HG03565 (cell line): ENCODE results near the gene SEM1.
A peak's percentile ranks its signal among the peaks of the same experiment; 100 is the strongest.
"Not testable (repeated sequence)": the region's sequence is repeated elsewhere in the genome, so short reads cannot be mapped to it uniquely, and the experiment has no call there.

Experiments used
- ATAC-seq: cut with Tn5 transposase; IDR thresholded peaks from one replicate; pipeline ENCODE4 v1.9.1; 2021; ENCODE audit warnings: mild to moderate bottlenecking, moderate library complexity; ENCODE audit not compliant: unreplicated experiment

Gene SEM1

DNA sequence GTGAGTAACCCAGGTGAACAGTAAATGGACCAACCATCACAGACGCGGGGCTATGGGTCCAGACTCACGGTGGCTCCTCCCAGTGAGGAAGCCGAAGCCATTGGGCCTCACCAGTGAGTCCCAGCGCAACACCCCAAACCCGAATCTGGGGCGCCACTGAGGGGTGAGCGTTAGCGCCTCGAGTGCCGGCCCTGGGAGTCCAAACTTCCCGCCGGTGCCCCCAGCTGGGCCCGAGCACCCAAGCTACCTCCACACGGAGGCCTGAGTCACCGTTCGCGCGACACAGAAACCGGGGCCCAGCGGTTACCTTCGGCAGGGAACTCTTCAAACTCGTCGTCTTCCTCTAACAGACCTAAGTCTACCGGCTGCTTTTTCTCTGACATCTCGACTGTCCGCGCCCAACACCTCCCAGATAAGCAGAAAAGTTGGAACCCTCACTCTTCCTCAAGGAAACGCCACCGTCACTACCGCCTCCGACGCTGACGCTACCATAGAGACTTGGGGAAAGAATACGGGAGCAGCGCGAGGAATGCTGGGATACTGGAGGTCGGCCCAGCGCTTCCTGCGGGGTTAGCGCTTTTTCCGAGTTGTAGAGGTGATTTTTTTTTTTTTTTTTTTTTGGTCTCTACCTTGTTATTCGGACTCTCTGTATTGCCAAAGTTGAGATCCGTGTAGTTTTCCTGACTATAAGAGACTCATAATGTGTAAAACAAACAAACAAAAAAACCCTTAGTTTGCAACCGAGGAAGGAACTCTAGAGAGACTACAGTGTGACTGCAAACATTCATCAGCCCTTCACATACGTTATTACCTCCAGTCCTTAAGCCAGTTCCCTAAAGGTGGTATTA is at the start of gene SEM1:
TSS of gene SEM1 (minus strand) at position 466 of the 848 bp plus-strand sequence. CDS start at position 383, 83 bp downstream.
- peak; percentile 85 for ATAC-seq

DNA sequence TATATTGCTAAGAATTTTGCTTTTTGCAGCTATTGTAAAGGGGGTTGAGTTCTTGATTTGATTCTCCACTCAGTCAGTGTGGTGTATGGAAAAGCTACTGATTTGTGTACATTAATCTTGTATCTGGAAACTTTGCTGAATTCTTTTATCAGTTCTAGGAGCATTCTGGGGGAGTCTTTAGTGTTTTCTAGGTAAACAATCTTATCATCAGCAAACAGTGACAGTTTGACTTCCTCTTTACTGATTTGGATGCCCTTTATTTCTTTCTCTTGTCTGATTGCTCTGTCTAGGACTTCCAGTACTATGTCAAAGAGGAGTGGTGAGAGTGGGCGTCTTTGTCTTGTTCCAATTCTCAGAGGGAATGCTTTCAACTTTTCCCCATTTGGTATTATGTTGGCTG is 48.2 kb upstream of the SEM1 start:
- ATAC-seq: not testable (repeated sequence)

DNA sequence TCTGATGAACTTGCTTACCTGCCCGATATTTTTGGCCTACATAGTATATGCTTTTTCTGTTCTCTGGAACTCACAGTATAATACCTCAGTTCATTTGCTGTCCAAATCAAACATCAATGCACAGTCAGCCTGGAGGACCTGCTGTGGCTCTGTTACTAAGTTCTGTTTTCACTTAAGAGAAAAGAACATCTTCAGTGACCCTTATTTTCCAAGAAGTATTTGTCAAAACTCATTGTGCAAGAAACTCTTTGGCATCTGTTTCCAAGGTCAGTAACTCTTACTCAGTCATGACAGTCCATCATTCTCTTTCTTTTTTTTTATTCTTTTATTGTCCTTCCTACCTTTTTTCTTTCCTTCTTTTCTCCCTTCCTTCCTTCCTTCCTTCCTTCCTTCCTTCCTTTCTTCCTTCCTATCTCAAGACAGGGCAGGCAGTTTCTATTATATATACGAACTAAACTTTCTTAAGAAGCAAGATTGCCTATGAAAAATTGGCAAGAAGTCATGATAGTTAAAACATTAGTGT is 37.8 kb upstream of the SEM1 start:
- no peak for ATAC-seq

DNA sequence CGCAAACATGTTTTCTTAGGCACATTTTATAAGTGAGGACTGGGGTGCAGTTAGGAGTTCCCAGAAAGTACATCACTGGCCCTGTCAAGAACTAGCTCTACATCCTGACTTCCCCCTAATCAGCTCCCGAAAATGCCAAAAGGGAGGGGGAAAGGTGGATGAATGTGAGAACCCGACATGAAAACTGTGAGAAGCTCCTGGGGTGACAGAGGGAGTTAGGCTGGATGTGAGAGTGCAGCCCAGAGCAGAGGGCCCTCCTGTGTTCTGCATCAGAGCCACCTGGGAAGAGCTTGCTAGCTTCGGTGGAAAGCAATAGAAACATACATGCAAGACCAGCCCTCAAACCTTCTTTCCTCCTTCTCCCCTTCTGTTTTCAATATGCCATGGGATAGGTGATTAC is 30.5 kb upstream of the SEM1 start:
- ATAC-seq: no peak

DNA sequence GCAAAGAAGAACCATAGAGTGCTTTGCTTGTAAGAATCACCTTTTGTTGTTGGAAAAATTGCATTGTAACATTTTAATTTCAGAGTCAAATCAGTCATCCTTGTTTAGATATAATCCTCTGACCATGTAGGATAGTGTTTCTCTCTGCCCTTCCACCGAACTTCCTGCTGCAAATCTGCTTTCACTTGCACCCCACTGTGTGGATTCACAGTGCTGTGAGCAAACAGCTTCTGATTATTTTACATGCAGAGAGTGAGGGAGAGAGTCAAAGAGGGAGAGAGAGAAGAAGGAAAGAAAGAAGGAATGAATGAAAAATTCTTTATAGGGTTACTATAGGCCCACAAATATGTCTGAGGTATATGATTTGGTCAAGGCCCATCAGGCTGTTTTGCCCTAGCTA is 30.0 kb upstream of the SEM1 start:
- no peak for ATAC-seq

DNA sequence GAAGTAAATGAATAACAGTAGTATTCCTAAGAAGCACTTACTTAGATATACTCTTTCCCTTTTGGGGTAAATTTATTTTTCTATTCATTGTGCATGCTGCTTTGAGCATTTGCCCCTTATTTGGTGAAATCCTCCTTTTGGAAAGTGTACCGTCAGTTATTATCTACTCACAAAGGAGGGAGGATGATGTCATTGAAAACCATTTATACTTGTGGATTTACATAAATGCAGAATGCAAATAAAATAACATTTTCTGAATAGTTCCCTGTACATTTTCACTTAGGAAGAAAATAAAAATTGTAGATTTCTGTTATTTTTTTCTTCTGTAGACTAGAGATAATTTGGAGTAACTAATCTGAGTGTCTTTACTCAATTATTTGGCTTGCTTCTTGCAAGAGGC is 29.5 kb upstream of the SEM1 start:
- ATAC-seq: no peak

DNA sequence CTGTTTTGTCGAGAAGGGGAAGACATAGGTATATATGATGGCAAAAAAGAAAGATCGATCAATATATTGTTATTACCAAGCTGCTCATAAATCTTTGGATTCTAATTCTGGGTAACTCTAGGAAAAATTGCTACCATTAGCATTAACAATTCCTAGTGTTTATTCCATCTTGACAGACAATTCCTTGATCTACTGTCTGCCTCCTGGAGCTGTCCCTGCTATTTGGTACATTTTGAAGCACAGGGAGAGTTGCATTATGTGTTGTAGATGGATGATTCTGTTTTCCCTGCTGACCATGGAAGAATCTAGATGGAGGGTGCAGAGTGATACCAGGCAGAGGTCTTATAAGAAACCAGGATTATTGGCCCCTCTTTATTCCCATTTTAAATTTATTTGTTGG is 29.1 kb upstream of the SEM1 start:
- no peak for ATAC-seq

DNA sequence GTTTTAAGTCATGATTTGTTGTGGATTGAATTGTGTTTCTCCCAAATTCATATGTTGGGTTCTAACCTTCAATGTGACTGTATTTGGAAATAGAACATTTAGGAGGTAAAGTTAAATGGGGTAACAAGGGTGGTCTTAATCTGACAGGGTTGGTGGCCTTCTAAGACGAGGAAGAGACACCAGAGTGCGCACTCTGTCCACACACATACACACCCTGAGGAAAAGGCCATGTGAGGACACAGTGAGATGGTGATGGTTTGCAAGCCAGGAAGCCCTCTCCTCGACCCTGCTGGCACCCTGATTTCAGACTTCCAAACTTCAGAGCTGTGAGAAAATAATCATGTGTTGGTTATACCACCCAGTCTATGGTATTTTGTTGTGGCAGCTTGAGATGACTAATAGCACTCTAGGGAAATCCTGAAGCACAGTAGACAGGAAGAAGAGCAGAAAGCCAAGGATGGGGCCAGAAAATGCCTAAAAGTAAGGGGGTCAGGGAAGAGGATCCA is 28.0 kb upstream of the SEM1 start:
- no peak for ATAC-seq

DNA sequence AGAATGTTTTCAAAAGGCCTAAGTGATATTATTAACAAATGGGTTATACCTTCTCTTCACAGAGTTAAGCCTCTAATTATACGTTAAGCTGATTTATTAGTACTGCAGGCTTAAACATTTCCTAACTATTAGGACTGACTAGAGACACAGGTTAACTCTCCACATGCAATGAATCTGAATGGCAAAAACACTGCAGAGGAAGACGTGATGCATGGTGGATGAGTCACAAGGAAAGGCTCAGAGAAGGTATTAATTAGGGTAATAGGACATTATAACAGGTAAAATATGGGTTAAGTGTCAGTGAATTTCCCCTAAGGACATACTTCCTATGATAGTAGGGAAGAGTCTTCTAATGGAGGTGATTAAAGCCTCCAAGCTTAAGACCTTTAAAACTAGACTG is 24.7 kb upstream of the SEM1 start:
- no peak for ATAC-seq

DNA sequence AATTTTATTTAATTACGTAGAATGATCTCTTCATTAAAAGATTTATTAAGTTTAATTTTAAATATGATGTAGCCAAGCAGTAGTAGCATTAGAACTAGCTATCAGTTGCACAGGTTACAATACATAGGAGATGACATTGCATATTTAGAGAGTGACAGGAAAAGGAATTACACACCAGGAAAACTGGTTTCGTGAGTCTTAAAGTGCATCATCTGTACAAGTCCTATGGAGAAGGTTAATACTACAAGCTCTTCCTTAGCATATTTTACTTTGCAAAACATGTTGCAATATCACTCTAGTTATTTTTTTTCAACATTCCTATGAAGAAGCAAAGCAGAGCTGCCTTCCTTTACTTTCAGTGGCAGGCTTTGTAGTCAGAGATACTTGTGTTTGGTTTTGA is 20.2 kb upstream of the SEM1 start:
- no peak for ATAC-seq

DNA sequence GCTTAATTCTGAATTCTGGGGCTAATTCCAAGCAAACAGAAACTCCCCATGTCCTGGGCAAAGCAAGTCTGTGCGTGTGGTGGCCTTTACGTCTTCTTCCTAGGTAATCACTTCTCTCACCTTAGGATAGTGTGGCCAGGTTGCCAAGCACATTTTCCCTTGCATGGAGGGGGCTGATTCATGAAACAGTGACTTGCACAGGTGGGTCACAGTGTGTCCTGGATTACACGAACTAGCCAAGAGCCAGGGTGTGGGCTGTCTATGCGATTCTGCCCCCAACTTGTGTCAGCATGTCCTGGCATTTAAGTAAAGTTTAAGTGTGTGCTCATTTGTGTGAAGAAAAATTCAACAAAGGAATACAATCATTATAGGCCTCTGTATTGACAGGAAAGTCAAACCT is 18.5 kb upstream of the SEM1 start:
- ATAC-seq: no peak

DNA sequence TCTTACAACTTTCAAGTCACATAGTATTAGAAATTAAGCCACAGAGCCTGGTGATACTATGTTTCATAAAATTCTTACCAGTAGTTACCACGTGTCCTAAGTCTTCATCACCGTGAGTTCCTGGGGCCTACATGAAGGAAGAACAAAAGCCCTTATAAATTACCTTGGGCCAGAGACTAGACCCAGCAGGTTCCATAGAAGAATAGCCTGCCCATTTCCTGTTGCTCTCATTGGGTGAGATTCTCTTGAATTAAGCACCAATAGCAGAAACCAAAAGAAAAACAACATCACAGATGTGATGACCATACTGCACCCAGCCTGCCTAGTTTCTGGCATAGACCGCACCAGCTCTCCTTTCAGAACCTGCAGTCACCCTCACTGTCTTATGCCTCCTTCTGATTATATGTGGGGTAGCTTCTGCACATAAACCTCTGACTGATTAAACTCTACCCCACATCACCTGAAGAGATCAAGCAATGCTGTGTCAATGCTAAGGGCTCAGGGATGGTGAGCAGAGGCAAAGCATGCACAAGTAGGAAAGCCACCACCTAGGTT is 18.0 kb upstream of the SEM1 start:
- ATAC-seq: no peak

DNA sequence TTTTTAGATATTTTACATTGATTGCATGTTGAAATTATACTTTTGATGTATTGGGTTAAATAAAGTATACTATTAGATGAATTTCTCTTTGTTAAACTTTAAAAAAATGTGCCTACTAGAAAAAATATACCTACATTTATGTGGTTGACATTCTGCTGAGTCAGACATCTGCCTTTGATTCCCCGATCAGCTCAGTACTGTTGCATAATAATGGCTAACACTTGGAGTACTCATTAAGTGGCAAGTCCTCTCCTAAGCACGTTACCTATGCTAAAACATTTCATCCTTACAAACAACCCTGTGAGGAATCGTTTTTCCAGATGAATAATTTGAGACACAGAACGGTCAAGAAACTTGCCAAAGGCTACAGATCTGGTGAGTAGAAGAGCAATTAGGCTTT is 14.0 kb upstream of the SEM1 start:
- ATAC-seq: no peak

DNA sequence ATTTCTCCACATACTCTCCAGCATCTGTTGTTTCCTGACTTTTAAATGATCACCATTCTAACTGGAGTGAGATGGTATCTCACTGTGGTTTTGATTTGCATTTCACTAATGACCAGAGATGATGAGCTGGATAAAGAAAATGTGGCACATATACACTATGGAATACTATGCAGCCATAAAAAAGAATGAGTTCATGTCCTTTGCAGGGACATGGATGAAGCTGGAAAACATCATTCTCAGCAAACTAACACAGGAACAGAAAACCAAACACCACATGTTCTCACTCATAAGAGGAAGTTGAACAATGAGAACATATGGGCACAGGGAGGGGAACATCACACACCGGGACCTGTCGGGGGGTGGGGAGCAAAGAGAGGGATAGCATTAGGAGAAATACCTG is 13.3 kb upstream of the SEM1 start:
- not testable (repeated sequence) for ATAC-seq

DNA sequence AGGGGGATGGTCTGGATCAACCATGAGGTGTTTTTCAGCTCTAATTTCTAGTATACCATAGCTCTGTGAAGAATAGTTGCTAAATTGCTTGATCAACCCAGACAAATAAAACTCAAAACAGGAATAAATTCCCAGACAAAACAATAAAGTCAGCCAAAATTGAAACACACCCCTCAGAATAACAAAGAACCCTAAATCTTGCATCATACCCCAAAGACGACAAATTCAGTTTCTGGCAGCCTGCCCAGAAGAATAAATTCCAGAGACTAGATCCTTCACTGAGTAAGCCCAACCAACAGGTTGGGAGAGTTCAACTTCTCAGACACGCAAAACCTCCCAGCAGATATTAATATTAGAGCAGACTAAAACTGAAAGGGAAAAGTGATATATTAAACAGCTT is 11.2 kb upstream of the SEM1 start:
- no peak for ATAC-seq

DNA sequence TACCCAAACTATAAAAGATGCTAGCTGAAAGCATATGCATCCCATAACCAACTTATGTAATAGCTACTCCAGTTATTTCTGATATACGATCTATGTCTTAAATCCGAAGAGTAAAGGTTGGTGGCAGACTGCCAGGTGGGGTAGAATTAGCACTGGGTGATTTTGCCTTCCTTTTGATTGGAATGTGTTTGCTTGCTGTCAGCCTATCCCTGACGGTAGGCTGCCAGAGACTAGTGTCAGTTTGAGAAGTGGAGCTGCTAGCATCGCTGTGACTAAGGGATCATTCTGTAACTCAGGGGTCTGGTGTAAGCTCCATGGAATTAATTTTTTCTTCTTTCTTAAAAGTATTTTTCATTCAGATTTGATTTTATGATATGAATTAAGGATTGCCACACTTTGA is 9.5 kb upstream of the SEM1 start:
- ATAC-seq: no peak

DNA sequence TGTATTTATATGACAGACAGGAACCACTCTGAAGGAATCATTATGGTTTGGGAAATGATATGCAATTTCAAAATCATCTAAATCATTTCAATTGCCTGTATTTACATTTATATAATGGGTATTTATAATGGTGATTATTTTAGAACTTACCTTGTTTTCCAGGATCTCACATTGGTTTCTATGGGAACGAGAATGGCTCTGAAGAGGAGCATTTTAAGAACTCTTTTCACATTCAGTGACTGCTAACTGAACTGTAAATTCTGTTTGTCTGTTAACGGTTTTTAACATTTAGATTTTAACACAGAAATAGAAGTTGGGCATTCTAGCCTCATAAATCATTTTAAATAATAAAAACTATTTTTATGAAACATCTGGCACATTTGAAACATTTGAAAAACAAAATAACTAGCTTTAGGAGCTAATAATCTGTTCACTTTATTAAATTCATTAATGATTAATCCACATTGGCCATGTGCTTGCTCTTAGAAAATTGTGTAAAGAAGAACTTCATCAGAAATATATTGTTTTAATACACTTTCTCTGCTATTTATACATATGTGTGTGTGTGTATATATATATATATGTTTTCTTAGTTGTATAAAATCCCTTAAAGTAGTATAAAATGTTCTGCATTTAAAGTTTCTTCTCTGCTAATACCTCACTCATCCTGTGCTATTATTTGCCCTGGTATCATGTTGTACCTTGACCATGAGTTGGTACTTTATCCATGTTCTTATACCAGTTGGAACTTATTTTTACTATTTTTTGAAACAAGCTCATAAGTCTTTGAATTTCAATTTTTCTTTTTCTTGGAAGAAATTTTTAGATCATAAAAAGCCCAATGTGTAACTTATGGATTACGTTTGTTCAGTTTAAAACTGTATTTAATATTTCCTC is 8.7 kb upstream of the SEM1 start:
- no peak for ATAC-seq

DNA sequence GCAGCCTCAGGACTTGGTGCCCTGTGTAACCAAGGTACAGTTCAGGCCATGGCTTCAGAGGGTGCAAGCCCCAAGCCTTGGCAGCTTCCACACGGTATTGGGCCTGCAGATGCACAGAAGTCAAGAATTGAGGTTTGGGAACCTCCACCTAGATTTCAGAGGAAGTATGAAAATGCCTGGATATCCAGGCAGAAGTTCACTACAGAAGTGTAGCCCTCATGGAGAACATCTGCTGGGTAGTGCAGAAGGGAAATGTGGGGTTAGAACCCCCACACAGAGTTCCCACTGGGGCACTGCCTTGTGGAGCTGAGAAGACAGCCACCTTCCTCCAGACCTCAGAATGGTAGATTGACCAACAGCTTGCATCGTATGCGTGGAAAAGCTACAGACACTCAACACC is 3.4 kb upstream of the SEM1 start:
- ATAC-seq: no peak

DNA sequence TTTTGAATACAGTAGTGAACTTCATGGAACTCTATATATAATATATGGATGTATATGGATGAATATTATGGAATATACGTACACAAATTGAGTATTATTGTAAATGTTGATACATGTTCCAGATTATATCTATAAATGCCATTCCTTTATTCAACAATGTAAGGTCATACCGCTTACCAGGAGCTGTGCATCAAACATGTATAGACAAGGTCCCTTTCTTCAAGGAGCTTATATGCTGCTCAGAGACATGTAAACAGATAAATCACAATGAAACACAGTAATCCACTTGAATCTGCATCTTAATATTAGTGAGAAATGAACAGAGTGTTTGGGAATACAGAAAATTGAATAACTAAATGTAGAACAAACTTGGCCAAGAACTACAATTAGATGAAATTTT is 898 bp upstream of the SEM1 start:
- ATAC-seq: no peak

DNA sequence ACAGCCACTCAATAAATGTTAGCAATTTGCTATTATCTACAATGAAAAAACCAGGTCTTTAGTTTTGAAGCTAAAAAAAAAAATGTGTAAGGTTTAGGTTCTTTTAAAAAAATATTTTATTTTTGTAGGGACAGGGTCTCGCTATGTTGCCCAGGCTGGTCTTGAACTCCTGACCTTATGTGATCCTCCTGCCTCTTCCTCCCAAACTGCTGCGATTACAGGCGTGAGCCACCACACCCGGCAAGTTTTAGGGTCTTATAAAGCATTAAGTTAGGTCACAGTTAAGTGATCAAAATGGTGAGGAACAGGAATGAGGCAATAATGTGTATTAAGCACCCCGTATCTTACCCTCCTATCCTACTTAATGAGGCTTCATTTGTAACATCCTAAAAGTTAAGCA is 774 bp downstream of the SEM1 start:
- no peak for ATAC-seq
